GM20000 (cell line): Measurements from ENCODE around the gene SGCD.

ENCODE experiments used
- DNase-seq: peaks from one replicate; pipeline ENCODE4 v3.0.0; 2012; ENCODE audit warnings: low spot score
- CTCF ChIP-seq: IDR thresholded peaks from 2 replicates; pipeline ENCODE4 v1.5.1; 2012; ENCODE audit warnings: mild to moderate bottlenecking, control low read depth; ENCODE audit errors: extremely low read depth, missing control alignments

Gene SGCD

GRCh38 chr5:156326718-156327259 lies at the start of gene SGCD:
SGCD (plus strand) TSS chr5:156327164.
- TF ChIP-seq CTCF, result no peak
- DNase-seq, result no peak

DNA sequence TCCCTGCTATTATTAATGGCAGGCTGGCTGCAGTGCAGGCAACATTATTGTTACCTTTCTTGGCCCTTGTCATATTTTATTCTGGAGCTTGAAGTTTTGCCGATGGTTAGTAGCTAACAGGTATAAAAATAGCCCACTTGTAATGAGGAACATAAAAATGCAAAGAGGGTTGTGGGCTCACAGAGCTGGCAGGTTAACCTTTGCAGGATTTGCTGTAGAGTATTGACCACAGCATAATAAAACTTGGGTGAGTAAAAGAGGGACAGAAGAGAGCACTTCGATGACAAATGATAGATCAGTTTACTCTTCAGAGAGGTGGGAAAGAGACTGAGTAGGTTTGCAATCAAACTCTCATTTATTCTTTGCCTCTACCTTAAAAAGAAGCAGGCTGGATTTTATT lies 49.7 kb upstream of the SGCD start:
- no peak for TF ChIP-seq CTCF
- no peak for DNase-seq

DNA sequence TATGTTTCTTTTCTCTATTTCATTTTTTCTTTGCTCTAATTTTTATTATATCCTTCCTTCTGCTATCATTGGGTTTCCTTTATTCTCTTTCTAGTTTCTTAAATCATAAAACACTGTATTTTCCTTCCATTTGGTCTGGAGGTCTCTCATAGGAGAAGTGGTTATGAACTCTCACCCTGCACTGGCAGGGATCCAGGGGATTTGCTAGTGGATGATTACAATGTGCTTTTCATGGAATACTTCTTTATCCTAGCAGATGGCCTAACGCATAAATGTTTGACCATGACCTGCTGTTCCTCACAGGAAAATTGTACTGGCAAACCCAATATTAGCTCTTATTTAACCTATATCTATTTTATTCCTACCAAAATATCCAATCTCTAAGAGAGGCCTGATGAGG lies 31.5 kb upstream of the SGCD start:
- no peak for DNase-seq
- TF ChIP-seq CTCF, result no peak

DNA sequence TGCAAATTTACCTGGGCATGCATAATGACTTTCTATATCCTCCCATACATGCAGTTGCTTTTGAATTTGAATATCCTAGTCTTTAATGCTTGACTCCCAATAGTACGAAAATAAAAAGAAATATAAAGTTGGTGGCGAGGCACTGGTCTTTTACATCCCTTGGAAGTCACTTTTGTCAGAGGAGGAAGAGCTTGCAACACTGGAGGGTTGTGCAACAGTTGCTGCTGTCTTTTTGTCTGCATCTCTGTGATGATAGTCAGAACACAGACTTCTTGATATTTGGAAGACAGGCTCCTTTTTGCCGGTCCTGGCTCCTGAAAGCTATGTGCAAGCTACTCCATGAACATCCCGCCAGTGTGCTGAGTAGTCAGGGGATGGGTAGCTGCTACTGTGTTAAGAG lies 16.8 kb upstream of the SGCD start:
- no peak for DNase-seq
- TF ChIP-seq CTCF, result no peak

- DNase-seq, result no peak
- TF ChIP-seq CTCF, result no peak
These were observed 13.9 kb upstream of the SGCD start for GRCh38 chr5:156312897-156313694.

GRCh38 chr5:156314416-156314815 lies 12.5 kb upstream of the SGCD start:
- no peak for TF ChIP-seq CTCF
- DNase-seq, result no peak

GRCh38 chr5:156322666-156323065 lies 4.3 kb upstream of the SGCD start:
- no peak for DNase-seq
- TF ChIP-seq CTCF, result no peak
